CD4-positive, alpha-beta T cell treated with Interleukin-21 for 1 hour (primary cell): ENCODE measurements around the gene NSUN4.
"Not testable (repeated sequence)": the region's sequence is repeated elsewhere in the genome, so short reads cannot be mapped to it uniquely, and the experiment has no call there.

ENCODE experiments used
- DNase-seq: peaks from one replicate; pipeline ENCODE4 v3.0.0-alpha.2; 2020

Gene NSUN4

GRCh38 chr1:46340404-46341221 lies at the start of gene NSUN4:
Gene NSUN4, plus strand, starts transcription at chr1:46340807. Its CDS starts 20 bp downstream, at chr1:46340827.
- DNase-seq = peak; percentile 90

DNA sequence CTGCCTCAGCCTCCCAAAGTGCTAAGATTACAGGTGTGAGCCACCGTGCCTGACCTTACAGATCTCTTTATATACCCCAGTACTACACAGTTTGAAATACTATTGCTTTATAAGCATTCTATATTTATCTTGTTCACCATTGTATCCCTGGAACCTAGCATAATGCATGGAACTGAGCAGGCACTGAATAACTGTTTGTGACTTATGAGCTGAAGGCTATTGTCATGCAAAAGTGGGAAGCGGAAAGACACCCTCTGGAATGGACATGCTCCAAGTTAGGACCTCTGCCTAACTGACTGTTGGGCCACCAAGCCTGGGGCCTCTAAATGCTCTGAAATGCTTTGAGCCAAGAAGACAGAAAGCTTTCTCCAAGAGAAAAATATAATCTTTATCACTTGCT lies 45.3 kb upstream of the NSUN4 start:
- DNase-seq = no peak

DNA sequence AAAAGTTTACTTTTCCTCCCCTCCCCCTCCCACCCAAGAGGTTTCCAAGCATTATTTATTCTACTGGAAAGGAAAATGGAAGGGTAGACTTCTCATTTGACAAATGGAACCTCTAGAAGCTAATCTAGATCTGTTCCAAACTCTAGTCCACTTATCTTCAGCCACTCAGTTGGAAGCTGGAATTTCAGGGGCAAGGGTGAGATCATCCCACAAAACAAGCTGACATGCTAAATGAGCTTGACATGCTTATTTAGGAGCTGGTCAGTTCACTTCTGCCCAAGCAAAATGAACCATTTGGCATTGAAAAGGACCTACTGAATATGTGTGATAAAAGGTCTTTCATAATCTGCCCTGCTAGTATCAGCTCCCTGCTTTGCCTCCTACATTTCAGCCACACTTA lies 42.2 kb upstream of the NSUN4 start:
- DNase-seq = no peak

DNA sequence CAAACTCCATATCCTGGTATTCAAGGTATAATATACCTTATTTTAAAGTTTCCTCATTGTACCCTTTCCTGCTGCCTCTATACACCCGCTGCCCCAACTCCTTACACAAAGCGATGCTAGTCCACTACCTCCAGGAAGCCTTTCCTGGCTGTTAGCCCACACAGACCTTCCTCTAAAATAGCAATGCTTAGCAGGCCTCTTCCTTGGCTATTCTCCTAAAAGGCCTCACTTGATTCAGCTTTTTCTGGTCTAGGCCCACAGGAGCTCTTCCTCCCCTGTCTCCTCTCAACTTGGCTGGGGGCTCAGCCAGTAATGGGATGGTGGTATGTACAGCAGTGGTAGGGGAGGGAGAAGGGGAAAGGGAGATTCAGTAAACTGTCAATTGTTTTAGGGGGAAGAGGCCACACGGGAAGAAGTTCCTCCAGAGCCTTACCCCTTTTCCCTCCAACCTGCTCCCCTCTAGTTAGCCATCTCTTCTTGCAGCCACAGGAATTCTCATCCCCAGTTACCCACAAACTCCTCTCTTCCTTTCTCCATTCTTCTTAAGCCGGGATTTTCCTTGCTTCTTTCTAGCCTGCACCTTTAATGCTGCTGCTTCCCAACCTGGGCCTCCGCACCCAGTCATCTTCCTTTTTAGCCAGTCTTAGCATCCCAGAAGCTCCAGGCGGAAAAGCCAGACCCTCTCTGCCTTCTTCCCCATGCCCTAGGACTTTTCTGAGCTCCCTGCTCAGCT lies 39.8 kb upstream of the NSUN4 start:
- DNase-seq = no peak

GRCh38 chr1:46301406-46301807 lies 39.2 kb upstream of the NSUN4 start:
- DNase-seq = no peak

DNA sequence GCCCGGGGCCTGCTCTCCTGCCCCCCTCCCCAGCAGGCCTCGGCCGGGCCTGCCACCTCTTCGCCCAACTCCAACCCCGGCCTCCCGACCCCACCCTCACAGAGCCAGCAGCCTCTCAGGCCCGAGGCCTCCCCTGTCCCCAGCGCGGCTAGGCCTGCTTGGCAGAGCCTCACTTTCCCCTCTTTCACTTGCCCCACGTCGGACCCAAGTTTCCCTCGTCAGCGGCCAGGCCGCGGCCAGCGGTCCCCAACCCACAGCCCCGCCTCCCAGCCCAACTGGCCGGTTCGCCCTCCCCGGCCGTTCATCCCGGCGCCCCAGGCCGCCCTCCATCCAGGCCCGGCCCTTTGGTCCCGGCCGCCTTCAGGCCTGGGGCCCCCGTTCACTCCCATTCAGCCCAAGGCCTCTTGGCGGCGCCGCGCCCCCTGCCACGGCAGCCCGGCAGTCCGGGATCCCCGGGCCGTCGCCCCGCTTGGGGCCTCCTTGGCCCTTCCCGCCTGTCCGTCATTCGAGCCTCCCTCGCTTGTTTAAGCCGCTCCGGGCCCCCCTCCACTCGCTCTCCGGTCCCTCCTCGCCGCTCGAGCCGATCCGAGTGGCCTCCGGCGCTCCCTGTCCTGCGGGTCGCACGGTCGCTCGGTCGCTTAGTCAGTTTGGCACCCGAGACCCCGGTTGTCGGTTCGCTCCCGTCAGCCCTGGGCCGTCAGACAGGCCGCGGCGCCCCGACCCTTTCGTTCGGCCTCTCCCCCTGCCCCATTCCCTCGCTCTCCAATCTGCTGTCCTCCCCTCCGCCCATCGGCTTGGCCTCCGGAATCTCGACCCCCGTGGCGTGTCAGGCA lies 38.6 kb upstream of the NSUN4 start:
- DNase-seq = peak; percentile 50

DNA sequence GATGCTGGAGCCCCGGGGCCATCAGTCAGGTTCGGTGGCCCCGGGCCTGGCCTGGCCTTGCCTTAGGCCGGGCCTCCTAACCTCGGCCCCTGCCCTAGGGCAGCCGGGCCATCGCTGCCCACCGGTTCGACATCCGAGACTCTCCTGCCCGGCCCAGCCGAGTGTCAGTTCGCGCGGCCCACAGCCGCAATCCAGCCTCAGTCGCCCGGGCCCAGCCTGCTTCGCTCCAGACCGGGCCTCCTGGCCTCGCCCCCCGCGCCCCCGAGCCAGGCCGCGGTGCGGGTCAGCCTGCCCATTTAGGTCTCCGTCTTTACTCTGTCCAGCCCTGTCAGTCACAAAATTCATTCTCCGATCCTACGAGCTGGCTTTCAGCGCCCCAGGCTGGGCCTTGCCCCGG lies 38.0 kb upstream of the NSUN4 start:
- no peak for DNase-seq

- peak; percentile 96 for DNase-seq
Observed at GRCh38 chr1:46303038-46303871, 37.4 kb upstream of the NSUN4 start, which contains the start of the genes LRRC41 and UQCRH. Gene LRRC41, minus strand, starts transcription at chr1:46303616. Its CDS starts 294 bp downstream, at chr1:46303322. Gene UQCRH, plus strand, starts transcription at chr1:46303698. Its CDS starts 69 bp downstream, at chr1:46303767.

- no peak for DNase-seq
Observed at GRCh38 chr1:46303872-46304326, 36.7 kb upstream of the NSUN4 start.

DNA sequence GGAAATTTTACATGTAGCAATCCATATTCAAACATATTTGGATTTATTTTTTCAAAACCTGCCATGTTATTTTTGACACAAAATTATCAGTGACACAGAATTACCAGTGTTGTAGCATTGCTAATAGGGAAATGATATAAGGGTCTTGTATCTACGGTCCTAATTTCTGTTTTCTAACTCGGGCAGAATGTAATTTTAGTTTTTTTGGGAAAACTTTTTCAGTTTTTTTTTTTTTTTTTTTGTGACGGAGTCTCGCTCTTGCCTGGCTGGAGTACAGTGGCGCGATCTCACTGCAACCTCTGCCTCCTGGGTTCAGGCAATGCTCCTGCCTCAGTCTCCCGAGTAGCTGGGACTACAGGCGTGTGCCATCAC lies 34.5 kb upstream of the NSUN4 start:
- DNase-seq = no peak

DNA sequence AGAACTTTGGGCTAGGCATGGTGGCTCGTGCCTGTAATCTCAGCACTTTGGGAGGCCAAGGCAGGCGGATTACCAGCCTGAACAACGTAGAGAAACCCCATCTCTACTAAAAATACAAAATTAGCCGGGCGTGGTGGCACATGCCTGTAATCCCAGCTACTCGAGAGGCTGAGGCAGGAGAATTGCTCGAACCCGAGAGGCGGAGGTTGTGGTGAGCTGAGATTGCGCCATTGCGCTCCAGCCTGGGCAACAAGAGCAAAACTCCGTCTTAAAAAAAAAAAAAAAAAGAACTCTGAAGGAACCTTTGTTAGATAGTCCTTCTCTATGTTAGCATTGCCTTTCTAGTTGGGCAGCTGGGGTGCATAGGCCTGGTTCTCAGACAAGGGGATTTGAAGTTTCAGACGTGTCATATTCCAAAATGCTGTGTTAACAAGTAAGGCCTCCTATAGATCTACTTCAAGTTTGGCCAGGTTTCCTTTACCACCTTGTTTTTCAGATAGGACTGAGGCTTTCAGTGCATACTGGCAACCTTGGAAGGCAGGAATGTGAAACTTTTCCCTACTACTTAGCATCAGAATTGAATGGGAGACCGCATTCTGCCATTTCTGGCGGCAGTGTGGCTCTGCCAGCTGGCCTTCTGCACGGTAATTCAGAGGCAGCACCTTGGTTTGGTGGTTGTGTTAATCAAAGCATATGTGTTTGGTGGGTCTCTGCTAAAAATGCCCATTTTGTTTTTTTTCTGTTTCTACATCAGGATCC lies 31.0 kb upstream of the NSUN4 start:
- no peak for DNase-seq

GRCh38 chr1:46310321-46310720 lies 30.3 kb upstream of the NSUN4 start:
- no peak for DNase-seq

DNA sequence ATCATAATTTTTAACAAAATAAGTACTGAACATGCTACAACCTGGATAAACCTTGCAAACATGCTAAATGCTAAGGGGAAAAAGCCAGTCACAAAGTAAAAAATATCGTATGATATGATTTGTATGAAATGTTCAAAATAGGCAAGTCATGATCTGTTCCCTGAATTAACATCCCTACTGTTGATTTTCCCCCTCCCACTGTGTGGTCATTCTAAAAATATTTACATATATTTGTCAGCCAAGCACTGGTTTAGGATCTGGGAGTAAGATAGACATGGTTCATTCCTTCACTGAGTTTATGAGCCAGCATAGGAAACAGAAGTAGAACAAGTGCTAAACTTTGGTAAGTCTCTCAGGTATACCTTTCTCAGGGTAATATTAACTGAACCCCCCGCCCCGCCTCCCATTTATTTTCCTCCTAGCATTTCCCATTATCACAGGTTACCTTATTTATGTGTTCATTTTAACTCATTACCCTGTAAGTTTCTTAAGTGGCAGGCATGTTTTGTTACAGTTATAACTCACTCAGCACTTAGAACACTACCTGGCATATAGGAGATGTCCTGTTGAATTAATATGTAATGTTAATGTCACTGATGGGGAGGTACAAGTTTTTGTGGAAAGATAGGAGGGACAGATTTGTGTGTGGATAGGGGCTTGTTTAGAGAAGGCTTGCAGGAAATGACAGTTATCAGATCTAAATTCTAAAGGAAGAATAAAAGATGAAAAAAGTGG lies 24.8 kb upstream of the NSUN4 start:
- DNase-seq = no peak

- no peak for DNase-seq
Observed at GRCh38 chr1:46317323-46317722, 23.3 kb upstream of the NSUN4 start.

GRCh38 chr1:46319301-46319700 lies 21.3 kb upstream of the NSUN4 start:
- not testable (repeated sequence) for DNase-seq

DNA sequence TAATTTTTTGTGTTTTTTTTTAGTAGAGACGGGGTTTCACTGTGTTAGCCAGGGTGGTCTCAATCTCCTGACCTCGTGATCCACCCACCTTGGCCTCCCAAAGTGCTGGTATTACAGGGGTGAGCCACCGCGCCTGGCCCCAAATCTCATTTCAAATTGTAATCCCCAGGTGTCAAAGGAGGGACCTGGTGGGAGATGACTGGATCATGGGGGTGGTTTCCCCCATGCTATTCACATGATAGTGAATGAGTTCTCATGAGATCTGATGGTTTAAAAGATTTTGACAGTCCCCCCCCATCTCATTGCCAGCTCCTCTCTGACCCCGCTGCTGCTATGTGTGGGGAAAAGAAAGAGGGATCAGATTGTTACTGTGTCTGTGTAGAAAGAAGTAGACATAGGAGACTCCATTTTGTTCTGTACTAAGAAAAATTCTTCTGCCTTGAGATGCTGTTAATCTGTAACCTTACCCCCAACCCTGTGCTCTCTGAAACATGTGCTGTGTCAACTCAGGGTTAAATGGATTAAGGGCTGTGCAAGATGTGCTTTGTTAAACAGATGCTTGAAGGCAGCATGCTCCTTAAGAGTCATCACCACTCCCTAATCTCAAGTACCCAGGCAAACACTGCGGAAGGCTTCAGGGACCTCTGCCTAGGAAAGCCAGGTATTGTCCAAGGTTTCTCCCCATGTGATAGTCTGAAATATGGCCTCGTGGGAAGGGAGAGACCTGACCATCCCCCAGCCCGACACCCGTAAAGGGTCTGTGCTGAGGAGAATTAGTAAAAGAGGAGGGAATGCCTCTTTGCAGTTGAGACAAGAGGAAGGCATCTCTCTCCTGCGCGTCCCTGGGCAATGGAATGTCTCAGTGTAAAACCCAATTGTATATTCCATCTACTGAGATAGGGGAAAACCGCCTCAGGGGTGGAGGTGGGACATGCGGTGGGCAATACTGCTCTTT lies 20.4 kb upstream of the NSUN4 start:
- not testable (repeated sequence) for DNase-seq

GRCh38 chr1:46322191-46322590 lies 18.4 kb upstream of the NSUN4 start:
- DNase-seq = not testable (repeated sequence)

DNA sequence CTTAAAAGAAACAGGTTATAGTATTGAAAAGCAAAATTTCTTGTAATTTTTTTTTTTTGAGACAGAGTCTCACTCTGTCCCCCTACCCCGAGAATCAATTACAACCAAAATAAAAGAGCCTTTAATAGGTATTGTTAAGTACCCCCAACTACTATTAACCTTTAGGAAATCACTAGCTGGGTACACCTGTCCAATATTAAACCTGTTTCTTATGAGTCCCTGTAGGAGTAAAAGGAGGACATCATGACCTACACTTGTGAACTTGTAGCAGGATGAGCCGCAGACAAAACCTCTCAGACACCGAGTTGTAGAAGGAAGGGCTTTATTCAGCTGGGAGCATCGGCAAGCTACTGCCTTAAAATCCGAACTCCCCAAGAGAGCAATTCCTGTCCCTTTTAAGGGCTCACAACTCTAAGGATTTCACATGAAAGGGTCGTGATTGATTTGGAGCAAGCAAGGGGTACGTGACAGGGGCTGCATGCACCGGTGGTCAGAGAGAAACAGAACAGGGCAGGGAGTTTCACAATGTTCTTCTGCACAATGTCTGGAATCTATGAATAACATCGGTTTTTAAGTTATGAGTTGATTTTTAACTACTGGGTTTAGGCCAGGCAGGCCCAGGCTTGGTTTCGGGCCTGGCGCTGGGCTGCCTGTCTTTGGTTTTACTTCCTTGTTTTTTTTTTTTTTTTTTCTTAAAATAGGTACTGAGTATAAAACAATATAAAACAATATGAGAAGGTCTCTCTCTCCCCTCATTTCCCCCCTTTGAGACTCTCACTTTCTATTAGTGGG lies 15.1 kb upstream of the NSUN4 start:
- not testable (repeated sequence) for DNase-seq
